Glutamatergic neuron (in vitro differentiated cells): ENCODE measurements around the gene TEX51. TPM values are rescaled to one million over a fixed set of nuclear protein-coding genes. Genes with fewer than 3 reads are reported as not detected.

Source experiments
- DNase-seq: peaks from one replicate; pipeline ENCODE4 v3.0.0; 2022
- H3K27ac Mint-ChIP-seq: one replicate; pipeline ENCODE4 v1.8.0; 2020; ENCODE audit warnings: mild to moderate bottlenecking, mixed read lengths, inconsistent platforms; ENCODE audit not compliant: unreplicated experiment
- H3K27me3 Mint-ChIP-seq: one replicate; pipeline ENCODE4 v1.8.0; 2020; ENCODE audit warnings: mild to moderate bottlenecking, moderate library complexity, mixed read lengths, inconsistent platforms; ENCODE audit not compliant: unreplicated experiment
- H3K36me3 Mint-ChIP-seq: one replicate; pipeline ENCODE4 v1.8.0; 2020; ENCODE audit warnings: mild to moderate bottlenecking, mixed read lengths, inconsistent platforms; ENCODE audit not compliant: unreplicated experiment
- H3K4me1 Mint-ChIP-seq: one replicate; pipeline ENCODE4 v1.8.0; 2020; ENCODE audit warnings: mild to moderate bottlenecking, low read depth, mixed read lengths, inconsistent platforms; ENCODE audit not compliant: unreplicated experiment
- H3K4me3 Mint-ChIP-seq: one replicate; pipeline ENCODE4 v1.8.0; 2020; ENCODE audit warnings: mild to moderate bottlenecking, mixed read lengths, inconsistent platforms; ENCODE audit not compliant: unreplicated experiment
- H3K9me3 Mint-ChIP-seq: one replicate; pipeline ENCODE4 v1.8.0; 2020; ENCODE audit warnings: mild to moderate bottlenecking, moderate library complexity, mixed read lengths, inconsistent platforms; ENCODE audit not compliant: unreplicated experiment
- CTCF ChIP-seq: fragments of 200-600 bp; sonication (generic); IDR thresholded peaks from one replicate; pipeline ENCODE4 v1.5.0; 2021; ENCODE audit not compliant: partially characterized antibody, unreplicated experiment
- total RNA-seq: library from RNA; stranded (reverse); fragmentation: NEBNext Ultra II Directional; extraction: Animal tissue kit (Norgen Biotek cat#: 25700); gene quantifications from one replicate; pipeline ENCODE4 v1.2.1, GENCODE V29; 2021; ENCODE audit not compliant: unreplicated experiment

The TEX51 gene
- total RNA-seq, 1 donor from 2014 or later = not detected

GRCh38 chr2:126890136-126890510, 8.6 kb upstream of the TEX51 start:
- H3K36me3 Mint-ChIP-seq = no peaks in the 10 kb centered on the region
- DNase-seq = no peak
- H3K4me1 Mint-ChIP-seq = peaks cover 12% of the 10 kb centered on the region
- no peak overlapping the region for H3K27ac Mint-ChIP-seq
- TF ChIP-seq CTCF = no peak
- H3K4me3 Mint-ChIP-seq = no peak overlapping the region
- H3K27me3 Mint-ChIP-seq = peaks cover 15% of the 10 kb centered on the region
- peaks cover 11% of the 10 kb centered on the region for H3K9me3 Mint-ChIP-seq

- H3K27me3 Mint-ChIP-seq = peaks cover 15% of the 10 kb centered on the region
These were observed 7.9 kb upstream of the TEX51 start for GRCh38 chr2:126890551-126891450.

GRCh38 chr2:126891681-126892500, 6.8 kb upstream of the TEX51 start:
- H3K36me3 Mint-ChIP-seq = no peaks in the 10 kb centered on the region
- H3K27me3 Mint-ChIP-seq = peaks cover 13% of the 10 kb centered on the region
- peaks cover 10% of the 10 kb centered on the region for H3K4me1 Mint-ChIP-seq
- no peak overlapping the region for H3K27ac Mint-ChIP-seq
- no peak overlapping the region for H3K4me3 Mint-ChIP-seq
- peaks cover 11% of the 10 kb centered on the region for H3K9me3 Mint-ChIP-seq
- no peak for DNase-seq
- no peak for TF ChIP-seq CTCF

More at GRCh38 chr2:126890551-126891450, 7.9 kb upstream of the TEX51 start:
- H3K36me3 Mint-ChIP-seq = no peaks in the 10 kb centered on the region
- peaks cover 12% of the 10 kb centered on the region for H3K4me1 Mint-ChIP-seq
- peaks cover 11% of the 10 kb centered on the region for H3K9me3 Mint-ChIP-seq
- DNase-seq = no peak
- TF ChIP-seq CTCF = no peak
- no peak overlapping the region for H3K4me3 Mint-ChIP-seq
- no peak overlapping the region for H3K27ac Mint-ChIP-seq

- Mint-ChIP-seq H3K27me3 (peaks cover 9% of the 10 kb centered on the region), H3K36me3 (no peaks in the 10 kb centered on the region), H3K4me1 (peaks cover 8% of the 10 kb centered on the region), H3K27ac (no peak overlapping the region), H3K9me3 (peaks cover 11% of the 10 kb centered on the region), H3K4me3 (no peak overlapping the region)
- no peak for TF ChIP-seq CTCF
- DNase-seq = no peak
These were observed 5.5 kb upstream of the TEX51 start for GRCh38 chr2:126893153-126893552.
